GM19468 (cell line): ENCODE measurements around the gene GALK1.
"Not testable (repeated sequence)": the region's sequence is repeated elsewhere in the genome, so short reads cannot be mapped to it uniquely, and the experiment has no call there.

Experiments
- ATAC-seq: cut with Tn5 transposase; IDR thresholded peaks from one replicate; pipeline ENCODE4 v1.9.1; 2021; ENCODE audit warnings: mild to moderate bottlenecking, moderate library complexity, moderate number of reproducible peaks; ENCODE audit not compliant: unreplicated experiment; ENCODE audit errors: extremely low read depth

The GALK1 gene

DNA sequence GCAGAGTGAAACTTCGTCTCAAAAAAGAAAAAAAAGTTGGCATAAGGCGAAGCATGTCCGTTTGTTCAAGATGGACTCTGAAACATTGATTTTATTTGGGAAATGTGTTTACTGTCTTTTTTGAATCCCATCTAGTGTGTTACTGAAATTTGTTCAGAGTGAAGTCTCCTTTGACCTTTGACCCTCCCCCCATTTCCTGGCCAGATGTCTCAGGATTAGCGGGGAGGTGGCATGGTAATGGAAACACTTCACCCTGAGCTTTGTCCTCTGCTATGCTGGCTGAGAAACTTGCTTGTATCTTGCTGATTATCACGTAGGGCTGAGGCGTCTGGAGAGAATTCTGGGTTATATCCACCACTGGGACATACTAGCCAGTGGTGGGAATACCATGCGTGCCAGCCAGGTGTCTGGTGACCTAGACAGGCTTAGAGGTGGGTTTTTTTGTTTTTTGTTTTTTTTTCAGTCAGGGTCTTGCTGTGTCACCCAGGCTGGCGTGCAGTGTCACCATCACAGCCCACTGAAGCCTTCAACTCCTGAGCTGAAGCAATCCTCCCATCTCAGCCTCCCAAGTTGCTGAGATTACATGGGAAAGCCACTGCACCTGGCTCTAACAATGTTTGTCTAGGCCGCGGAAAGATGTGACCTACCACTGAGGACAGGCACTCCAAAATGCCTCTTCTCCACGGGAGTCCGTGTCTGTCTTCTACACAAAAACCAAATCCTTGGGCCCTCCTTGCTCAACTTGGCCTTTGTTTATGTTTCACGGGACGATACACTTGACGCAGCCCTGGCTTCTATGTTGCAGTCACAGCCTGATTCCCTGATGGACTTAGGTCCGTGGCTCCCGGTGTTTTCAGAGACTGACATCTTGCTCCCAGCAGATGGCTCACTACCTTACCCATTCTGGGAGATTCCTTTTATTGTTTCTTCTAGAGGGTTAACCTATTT is 6.6 kb upstream of the GALK1 start:
- no peak for ATAC-seq

DNA sequence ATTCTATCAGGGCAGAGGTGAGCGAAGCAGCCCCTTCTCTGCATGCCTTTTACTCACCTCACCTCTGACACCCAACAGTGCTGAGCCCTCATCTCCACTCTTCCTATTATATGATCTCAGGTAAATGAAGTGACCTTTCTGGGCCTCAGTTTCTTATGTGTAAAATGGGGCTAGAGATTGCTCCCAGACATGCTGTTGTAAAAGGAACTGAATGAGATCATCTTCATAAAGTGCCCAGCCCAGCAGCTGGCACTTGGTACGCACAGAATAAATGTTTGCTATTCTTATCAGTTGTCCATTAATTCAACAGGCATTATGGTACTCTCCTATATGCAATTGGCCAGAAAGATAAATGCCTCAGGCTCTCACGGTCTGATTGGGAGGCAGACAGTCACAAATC is 4.5 kb upstream of the GALK1 start:
- no peak for ATAC-seq

DNA sequence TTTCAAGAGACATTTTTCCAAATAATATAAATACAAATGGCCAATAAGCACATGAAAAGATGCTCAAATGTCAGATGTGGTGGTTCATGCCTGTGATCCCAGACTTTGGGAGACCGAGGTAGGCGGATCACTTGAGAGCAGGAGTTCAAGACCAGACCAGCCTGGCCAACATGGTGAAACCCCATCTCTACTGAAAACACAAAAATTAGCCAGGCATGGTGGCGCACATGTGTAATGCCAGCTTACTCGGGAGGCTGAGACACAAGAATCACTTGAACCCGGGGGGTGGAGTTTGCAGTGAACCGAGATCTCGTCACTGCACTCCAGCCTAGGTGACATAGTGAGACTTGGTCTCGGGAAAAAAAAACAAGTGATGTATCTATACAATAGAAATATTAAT is 2.9 kb upstream of the GALK1 start:
- ATAC-seq, result no peak

DNA sequence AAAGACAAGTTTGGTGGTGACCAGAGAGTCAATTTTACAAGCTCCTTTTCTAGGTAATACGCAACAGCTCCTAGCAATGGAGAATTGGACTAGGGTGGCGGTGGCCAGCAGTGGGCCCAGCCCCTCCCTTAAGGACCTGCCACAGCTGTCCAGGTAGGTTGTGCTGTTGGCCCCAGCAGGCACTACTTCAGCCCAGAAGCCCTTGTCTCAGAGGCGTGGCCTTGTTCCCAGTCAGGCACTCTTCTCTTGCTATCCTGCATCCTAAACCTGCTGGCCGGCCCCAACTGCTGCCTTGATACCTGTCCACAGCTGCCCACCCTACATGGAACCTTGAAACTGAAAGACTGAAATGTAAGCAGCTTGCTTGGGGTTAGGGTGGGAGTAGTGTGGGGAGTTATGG is 989 bp upstream of the GALK1 start:
- ATAC-seq, result no peak

DNA sequence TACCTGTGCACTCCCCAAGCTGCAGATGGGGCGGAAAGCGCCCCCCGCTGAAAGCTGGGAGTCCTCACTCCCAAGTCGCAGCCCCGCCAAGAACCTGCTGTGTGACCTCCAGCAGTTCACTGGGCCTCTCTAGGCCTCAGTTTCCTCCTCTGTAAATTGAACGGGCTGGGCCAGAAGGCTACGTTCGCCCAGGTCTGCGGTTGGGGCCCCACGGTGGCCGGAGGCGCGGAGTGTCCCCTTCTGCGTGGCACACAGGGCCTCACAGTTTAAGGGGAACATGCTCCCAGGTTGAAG is 628 bp downstream of the GALK1 start:
- ATAC-seq, result no peak

DNA sequence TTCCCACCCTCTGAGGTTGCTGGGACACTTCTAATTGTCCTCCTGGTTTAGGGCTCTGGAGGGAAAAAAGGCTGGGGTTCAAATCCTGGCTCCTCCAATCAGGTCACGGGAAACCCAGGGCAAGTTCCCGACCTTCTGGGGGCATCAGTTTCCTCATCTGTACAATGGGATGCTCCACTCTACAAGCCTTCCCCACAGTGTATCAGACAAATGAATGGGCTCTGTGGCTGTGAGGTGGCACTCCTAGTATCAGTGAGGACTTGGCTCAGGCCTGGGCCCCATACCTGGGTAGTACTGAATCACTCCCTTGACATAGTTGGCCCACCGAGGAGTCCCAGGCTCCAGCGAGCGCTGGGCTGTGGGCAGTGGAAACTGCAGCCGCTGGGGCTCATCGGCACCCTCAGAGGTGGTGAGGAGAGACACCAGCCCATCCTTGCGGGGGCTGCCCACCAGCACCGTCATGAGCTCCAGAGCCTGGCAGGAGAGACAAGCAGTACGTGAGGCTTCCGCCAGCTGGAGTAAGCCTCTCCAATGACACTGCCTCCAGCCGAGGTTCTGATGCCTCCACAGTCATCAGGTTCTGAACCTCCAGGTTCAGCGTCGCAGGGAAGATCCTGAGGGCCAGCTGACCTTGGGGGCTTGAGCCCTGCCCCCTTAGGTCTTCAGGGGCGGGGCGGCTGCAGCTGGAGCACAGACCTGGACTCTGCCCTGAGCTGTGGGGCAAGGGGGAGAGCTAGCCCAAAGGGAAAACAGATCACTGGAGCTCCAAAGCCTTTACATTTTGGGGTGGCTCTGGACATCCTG is 1.2 kb downstream of the GALK1 start:
- ATAC-seq, result no peak

DNA sequence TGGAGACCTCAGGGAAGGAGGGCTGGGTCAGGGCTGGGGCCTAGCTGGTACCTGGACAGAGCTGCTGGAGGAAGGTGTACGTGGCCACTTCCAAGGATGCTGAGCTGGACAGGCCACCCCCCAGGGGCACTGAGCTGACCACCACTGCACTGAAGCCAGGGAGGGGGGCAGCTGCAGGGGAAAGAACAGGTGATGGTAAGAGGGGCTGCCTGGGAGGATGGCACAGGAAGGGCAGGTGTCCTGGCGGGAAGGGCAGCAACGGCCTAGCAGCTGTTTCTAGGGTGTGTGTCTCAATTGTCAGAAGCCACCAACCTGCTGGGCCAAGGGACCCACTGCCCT is 1.8 kb downstream of the GALK1 start:
- no peak for ATAC-seq

DNA sequence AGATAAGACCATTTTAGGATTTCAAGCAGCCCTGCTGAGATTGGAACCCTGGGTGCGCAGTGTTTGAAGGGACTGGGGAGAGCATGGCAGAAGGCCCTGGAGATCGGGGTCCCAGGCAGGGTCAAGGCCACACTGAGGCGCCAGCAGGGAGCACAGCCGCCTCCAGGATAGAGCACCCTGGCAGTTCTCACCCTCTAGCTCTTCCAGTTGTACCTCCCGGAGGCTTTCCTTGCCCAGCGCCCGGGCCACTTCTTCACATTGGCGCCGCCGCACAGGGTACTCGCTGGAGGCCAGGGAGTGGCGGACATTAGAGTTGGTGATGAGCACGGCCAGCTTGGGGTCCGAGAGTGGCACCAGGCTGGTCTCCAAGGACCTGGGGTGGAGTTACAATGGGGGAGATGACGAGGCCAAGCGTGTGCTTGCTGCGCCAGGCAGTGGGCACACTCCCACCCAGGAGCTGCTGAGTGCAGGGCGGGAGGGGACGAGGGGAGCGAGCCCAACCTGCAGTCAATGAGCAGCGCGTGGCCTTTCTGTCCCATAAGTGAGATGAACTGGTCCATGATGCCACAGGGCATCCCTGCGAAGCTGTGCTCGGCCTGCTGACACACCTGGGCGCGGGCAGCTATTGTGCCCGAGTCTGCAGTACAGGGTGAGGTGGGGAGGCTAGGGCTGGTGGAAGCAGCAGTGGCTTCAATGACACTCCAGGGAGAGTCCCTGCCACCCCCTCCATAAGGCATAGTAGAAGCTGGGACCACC is 2.3 kb downstream of the GALK1 start:
- no peak for ATAC-seq

DNA sequence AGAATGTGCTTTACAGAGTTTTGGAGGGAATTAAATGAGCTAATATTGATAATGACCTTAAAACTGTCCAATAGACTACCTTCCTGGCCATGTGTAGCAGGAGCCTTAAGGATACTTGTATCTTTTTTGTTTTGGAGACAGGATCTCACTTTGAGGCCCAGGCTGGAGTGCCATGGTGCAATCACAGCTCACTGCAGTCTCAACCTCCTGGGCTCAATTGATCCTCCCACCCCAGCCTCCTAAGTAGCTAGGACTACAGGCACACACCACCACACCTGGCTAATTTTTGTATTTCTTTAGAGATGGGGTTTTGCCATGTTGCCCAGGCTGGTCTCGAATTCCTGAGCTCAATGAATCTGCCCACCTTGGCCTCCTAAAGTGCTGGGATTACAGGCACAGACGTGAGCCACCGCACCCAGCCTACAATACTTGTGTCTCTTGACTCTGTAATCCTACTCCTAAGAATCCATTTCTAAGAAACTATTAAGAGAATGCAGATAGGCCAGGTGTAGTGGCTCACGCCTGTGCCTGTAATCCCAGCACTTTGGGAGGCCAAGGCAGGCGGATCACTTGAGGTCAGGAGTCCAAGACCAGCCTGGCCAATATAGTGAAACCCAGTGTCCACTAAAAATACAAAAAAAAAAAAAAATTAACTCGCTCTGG is 4.9 kb downstream of the GALK1 start:
- ATAC-seq, result not testable (repeated sequence)

DNA sequence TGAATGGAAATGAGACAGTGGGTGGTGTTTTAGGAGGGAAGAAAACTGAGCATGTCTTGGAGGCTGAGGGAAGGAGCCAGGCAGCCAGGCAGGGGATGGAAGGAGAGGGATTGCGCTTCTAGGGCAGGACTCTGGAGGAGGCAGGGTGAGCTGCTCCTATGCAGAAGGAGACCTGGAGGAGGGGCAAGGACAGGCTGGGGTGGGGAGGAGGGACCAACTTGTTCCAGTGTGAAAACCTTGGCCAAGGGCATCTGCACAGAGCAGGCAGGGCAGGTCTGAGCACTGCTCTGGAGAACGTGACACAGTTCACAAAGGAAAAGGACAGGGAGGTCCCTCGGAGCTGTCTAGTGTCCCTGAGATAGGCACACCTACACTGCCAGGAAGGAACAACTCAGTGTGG is 5.5 kb downstream of the GALK1 start:
- no peak for ATAC-seq

DNA sequence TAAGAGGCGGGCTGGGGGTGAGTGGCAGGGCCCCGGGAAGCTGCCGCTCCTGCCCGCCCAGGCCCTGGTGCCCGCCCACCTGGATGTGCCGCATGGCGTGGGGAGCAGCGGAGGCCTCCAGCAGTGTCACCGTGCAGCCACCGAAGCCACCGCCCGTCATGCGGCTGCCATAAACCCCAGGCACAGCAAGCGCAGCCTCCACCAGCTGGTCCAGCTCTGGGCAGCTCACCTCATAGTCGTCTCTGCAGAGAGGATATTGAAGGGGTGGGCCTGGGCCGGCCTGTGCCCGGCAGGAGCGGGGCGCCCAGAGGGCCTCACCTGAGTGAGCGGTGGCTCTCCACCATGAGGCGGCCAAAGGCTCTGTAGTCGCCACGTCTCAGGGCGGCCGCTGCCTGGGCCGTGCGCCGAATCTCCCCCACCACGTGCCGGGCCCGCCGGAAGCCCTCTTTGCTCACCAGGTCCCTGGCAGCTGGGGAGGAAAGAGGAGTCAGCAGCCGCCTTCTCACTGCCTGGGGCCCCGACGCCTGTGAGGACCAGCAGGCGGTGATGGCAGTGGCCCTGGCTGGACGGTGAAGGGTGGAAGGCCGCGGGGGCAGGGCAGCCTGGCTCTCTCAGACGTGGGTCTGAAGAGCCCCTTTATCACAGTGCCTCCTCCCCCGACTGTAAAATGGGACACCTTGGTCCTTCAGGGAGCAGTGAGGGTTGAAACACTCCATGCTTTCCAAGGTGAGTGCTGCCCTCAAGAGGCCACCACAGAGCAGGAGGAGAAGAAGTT is 6.7 kb downstream of the GALK1 start:
- no peak for ATAC-seq

DNA sequence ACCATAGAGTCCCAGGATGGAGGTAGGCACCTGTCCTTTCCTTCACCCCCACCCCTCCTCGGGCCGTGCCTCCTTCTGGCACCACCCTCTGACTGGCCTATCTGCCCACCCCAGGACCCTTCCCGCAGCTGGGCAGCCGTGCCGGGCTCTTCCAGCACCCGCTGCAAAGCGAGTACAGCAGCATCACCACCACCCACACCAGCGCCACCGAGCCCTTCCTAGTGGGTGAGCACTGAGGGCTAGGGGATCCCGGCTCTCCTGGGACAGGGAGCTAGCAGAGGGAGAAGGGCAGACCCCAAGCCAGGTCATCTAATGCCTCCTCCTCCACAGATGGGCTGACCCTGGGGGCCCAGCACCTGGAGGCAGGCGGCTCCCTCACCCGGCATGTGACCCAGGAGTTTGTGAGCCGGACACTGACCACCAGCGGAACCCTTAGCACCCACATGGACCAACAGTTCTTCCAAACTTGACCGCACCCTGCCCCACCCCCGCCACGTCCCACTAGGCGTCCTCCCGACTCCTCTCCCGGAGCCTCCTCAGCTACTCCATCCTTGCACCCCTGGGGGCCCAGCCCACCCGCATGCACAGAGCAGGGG is 7.8 kb downstream of the GALK1 start:
- no peak for ATAC-seq

DNA sequence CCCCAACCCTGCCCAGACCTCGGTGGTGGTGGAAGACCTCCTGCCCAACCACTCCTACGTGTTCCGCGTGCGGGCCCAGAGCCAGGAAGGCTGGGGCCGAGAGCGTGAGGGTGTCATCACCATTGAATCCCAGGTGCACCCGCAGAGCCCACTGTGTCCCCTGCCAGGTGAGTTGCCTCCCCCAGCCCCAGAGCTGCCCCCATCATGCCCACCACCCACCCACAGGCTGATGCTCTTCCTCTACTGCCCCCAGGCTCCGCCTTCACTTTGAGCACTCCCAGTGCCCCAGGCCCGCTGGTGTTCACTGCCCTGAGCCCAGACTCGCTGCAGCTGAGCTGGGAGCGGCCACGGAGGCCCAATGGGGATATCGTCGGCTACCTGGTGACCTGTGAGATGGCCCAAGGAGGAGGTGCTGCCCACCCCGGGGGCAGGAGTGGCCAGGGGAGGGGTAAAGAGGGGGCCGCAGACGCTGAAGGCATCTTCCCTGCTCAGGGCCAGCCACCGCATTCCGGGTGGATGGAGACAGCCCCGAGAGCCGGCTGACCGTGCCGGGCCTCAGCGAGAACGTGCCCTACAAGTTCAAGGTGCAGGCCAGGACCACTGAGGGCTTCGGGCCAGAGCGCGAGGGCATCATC is 8.4 kb downstream of the GALK1 start:
- no peak for ATAC-seq

DNA sequence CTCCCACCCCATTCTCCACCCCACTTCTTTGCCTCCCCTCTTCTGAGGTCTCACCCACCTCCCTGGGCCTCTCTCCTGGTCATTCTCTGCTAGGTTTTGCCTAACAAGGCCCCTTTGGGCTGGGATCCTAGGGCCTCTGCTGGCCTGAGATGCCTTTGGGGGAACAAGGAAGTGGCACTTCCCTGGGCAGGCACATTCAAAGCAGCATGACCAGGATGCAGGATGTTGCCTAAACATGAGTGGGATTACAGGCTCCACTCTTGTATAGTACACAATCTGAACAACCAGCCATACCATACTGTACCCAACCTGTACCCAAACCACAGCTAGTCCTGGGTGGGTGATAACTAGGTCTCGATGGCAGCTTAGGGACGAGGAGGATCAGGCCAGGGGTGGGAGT is 9.0 kb downstream of the GALK1 start:
- no peak for ATAC-seq

DNA sequence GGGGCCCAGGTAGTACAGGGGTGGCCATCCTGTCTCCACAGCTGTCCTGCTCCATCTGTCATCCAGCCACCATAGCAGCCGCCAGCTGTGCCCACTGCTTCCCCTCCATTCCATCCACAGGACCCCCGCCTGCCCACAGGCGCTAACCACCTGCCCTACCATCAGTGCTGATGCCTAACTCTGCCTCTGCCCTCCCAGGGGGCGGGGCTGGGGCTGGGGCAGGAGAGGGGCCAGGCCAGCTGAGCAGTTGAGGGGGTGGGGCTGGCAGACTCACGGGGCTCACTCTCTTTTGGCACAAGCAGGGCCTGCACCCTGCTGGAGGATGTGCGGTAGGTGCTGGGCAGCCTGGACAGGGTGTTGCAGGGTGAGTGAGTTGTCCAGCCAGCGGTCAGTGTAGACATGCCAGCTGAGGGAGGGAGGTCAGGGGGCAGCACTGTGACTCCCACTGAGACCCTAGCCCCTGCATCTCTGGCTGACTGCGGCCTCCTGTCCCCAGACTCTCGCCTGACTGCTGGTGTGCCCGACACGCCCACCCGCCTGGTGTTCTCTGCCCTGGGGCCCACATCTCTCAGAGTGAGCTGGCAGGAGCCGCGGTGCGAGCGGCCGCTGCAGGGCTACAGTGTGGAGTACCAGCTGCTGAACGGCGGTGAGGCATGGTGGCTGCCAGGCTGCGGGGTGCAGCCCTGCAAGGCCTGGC is 9.6 kb downstream of the GALK1 start:
- ATAC-seq, result no peak

DNA sequence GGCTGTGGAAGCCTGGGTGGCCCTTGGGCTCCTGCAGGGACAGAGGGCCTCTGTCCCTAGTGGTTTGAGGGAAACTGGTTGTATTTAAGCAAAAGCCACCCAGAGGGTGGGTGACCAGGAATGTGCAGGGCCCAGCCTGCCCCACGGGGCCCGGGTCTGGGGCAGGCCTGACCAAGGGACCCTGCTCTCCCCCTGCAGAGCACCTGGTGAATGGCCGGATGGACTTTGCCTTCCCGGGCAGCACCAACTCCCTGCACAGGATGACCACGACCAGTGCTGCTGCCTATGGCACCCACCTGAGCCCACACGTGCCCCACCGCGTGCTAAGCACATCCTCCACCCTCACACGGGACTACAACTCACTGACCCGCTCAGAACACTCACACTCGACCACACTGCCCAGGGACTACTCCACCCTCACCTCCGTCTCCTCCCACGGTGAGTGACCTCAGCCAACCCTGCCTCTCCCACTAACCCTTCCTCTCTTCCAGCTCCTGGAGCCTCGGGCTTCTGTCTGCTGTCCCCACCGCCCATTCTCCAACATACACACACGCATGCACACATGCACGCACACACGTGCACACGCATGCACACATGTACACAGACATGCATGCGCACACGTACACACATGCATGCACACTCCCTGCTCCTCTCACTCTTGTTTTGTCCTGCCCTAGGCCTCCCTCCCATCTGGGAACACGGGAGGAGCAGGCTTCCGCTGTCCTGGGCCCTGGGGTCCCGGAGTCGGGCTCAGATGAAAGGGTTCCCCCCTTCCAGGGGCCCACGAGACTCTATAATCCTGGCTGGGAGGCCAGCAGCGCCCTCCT is 10.4 kb downstream of the GALK1 start:
- ATAC-seq, result no peak

DNA sequence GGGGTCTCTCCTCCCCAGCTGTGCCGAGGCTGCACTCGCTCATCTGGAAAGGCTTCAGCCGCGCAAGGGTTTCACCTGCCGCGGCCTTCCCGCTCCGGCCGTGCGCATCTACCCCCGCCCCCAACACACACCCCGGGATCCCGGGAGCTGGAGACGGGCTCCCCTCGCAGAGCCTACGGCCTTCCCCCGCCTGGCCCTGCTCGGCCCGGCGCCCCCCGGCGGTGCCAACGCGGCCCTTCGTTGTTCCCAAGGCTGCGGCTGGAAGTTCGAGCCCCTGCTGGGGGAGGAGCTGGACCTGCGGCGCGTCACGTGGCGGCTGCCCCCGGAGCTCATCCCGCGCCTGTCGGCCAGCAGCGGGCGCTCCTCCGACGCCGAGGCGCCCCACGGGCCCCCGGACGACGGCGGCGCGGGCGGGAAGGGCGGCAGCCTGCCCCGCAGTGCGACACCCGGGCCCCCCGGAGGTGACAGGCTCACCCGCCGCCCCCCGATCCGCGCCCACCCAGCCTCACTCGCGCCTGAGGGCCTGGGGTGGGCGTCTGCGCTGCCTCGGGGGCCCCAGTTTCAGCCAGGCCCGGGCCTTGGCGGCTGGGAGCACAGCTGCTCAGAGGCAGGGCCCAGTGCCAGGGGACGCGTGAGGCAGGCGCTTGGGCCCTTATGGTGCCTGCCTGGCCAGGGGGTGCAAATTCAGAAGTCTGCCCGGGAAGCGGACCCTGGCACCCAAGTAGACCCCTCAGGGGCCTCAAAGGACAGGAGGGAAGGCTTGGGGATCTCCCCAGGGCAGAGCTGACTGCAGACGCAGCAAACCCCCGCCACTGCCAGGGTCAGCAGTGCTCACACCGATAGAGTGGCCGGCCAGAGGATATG is 11.2 kb downstream of the GALK1 start:
- ATAC-seq, result no peak
